HG03354 (cell line): Measurements from ENCODE around the gene TRDMT1.

Experiments used
- ATAC-seq: cut with Tn5 transposase; IDR thresholded peaks from one replicate; pipeline ENCODE4 v1.9.1; 2021; ENCODE audit warnings: mild to moderate bottlenecking; ENCODE audit not compliant: unreplicated experiment, poor library complexity, severe bottlenecking

Gene TRDMT1, protein sequence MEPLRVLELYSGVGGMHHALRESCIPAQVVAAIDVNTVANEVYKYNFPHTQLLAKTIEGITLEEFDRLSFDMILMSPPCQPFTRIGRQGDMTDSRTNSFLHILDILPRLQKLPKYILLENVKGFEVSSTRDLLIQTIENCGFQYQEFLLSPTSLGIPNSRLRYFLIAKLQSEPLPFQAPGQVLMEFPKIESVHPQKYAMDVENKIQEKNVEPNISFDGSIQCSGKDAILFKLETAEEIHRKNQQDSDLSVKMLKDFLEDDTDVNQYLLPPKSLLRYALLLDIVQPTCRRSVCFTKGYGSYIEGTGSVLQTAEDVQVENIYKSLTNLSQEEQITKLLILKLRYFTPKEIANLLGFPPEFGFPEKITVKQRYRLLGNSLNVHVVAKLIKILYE

DNA sequence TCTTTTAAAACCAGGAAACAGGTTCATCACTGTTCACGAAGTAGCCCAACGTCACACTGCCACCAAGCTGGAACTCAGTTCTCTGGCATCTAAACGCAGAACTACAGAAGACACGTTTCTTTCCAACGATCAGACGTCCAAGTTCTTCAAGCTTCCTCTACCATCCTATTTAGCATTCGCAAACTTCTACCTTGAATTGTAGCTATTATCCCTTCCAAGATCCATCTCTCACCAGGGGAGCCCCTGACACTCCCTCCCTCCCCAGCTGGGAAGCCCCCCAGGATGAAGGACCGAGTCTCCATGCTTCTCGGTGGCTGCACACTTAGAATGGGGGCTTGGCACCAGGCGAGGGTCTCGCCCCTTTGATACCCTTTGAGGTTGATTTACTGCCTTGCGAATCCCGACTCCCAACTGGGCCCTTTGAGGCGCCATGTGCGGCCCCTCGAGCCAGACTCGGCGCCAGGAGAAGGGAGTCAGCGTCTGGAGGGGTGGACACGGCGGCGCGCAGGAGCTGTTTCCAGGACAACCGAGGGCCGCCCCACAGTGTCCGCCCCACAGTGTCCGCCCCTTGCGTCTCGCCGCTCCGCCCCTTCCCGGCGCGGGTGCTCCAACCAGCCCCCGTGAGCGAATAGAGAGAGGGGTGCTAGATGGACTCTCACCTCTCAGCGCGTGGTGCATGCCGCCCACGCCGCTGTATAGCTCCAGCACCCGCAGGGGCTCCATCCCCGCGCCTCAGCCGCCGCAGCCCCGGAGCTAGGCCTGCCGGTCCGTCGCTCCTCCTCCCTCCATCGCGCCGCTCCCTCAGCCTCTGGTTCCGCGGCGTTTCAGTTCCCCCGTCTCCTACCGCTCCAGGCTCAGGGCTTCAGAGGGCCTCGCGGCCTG lies at the start of gene TRDMT1:
Gene TRDMT1 (minus strand): TSS at position 761 of the 882 bp plus-strand sequence. CDS start 38 bp downstream, at position 723.
- peak; percentile 89 for ATAC-seq

DNA sequence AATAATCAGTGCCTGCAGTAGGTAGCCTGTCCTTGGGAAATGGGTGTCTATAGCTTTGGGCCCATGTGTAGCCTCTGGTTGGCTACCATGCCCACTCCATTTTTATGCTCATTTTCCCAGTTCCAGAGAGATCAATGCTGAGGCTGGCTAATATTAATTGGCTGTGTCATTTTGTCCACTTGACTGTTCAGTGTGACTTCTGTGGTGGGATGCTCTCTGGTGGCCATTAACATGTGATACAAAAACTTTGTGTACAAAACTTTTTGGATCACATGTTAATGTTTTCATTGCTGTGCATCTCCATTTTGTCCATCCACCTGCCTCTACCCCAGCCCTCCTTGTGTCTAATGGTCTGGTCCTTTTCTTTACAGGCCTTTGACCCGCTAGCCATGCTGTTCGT lies 49.3 kb upstream of the TRDMT1 start:
- no peak for ATAC-seq

DNA sequence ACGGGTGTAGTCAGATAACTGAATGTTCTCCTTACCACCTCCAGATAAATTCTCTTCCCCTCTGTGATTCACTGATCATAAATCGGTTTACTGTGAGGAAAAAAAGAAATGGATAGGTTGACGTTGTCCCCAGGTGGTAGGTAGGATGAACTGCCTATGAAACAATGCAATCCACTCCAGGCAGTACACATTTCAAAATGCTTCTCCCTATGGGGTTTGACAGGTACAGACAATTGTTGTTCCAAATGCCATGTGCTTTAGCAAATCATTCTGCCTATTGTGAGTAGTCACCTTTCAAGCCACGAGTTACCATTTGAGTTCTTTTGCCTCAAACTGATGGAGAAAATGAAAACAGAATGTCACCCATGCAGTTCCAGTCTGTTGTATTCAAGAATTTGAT lies 48.3 kb upstream of the TRDMT1 start:
- ATAC-seq, result peak; percentile 70

DNA sequence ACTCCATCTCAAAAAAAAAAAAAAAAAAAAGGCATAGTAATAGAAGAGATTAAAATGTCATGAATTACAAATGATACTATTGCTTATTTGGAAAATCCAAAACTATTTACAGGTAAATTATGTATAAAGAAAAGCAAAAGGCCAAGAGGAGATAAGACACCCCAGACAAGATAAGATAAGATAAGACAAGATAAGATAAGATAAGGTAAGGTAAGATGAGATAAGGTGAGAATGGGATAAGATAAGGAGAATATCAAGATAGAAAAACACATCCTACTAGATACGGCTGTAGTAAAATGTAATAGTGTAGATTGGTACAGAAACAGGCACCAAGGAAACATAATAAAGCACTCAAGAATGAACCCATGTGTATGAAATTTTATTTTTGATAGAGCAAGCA lies 47.5 kb upstream of the TRDMT1 start:
- no peak for ATAC-seq

DNA sequence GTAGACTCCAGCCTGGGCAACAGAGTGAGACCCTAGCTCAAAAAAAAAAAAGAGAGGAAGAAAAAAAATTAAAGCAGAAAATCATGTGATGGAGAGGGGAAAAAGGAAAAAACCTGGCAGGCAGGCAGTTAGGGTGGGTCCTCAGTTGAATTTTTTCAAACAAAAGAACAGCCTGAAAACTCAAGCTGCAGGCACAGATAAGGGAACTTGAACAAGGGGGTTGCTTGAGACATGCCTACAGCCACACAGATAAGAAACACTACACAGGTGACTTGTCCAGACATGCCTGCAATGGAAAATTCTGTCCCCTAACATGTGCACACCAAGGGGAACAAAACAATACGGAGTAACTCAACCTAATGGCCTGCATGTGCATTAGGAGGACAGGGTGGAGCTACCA lies 45.7 kb upstream of the TRDMT1 start:
- ATAC-seq, result no peak

DNA sequence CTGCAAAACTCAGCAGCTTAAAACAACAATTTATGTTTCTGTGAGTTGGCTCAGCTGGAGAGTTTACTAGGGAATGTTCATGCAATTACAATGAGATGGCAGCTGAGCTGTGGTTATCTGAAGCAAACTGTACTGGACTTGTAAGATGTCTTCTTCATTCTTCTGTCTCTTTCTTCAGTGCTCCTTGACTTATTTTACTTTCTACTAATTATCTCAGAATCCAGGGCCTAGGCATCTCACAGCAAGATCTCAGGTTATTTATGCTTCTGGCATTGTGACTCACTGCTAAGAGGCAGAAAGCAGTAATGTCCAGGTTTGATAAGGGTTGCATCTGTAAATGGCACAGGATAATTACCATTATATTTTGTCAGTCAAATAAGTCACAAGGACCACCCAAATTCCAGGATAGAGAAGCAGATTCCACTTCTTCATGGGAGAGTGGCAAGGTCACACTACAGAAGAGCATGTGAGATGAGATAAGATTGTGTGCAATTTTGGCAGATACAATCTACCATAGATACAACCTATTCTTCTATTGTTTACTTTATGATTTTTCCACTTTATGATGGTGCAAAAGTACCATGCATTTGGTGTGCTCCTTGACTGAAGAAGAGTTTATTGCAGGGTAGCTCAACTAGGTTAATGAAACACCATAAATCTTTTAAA lies 43.4 kb upstream of the TRDMT1 start:
- no peak for ATAC-seq

DNA sequence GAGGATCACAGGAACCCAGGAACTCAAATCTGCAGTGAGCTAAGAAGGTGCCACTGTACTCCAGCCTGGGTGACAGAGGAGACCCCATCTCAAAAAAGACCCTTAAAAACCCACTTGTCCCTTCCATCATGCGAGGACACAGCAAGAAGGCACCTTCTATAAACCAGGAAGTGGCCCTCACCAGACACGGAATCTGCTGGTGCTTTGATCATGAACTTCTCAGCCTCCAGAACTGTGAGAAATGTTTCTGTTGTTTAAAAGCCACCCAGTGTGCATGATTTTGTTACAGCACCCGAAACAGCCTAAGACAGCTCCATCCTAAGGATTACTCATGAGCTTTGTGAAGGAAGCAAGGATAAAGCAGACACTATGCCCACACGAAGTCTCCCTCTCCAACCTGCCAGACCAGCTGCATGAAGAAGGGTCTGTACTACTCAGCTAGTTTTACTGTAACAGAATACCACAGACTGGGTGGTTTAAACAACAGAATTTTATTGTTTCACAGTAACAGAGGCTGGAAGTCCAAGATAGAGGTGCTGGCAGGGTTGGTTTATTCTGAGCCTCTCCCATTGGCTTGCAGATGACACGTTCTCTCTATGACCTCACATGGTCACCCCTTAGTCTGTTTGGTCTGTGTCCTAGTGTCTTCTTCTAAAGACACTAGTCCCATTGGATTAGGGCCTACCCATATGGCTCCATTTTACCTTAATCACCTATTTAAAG lies 40.3 kb upstream of the TRDMT1 start:
- ATAC-seq, result no peak

DNA sequence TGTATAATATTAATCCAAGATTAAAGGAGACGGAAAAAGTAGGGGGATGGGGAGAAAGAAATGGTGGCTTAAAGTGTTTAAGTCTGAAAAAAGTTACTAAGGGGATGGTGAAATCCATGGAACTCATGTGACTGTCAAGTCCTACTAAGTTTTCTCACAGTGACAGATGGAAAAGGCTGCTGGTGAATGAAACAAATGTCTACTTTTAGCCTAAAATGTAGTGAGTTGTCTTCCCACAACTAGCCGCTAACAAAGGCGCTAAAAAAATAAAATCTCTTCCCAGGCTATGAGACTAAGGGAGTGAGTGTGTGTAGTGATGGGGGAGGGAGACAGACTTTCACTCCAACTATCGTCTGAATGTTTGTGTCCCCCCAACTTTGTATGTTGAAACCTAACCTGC lies 39.1 kb upstream of the TRDMT1 start:
- no peak for ATAC-seq

DNA sequence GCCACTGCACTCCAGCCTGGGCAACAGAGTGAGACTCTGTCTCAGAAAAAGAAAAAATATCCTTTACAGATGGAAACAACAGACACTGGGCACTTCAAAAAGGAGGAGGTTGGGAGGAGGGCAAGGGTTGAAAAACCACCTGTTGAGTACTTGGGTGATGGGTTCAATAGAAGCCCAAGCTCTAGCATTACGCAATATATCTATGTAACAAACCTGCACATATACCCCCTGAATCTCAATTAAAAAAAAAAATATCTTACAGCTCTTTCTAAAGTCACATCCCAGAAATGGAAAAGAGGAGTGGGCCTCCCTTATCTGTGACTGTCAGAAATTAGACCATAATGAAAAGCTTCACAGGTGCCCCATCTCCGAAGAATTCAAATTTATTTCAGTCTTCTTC lies 38.6 kb upstream of the TRDMT1 start:
- no peak for ATAC-seq

DNA sequence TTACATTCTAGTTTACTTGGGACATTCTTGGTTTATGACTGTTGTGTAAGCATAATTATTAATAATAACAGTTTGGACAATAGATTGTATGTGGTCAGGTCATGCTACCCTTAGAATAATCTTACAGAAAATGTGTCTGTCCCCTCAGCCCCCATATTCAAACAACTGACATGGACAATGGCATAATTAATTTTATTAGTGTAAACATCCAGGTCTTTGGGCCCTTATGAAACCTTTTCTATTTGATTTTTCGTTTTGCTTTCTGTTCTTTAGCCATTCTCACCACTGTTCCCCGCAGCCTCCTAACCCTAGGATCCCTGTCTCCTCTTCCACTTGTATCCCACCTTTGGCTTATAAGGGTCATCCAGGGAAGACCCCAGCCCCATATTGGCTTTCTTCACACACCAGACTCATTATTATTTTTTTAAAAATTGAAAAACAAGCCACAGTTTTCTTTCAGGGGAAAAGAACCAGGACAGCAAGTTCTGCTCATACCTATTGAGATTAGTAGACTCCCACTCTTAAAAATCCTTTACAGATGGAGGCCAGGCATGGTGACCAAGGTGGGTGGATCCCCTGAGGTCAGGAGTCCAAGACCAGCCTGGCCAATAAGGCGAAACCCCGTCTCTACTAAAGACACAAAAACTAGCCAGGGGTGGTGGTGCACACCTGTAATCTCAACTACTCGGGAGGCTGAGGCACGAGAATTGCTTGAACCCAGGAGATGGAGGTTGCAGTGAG lies 38.0 kb upstream of the TRDMT1 start:
- ATAC-seq, result no peak

DNA sequence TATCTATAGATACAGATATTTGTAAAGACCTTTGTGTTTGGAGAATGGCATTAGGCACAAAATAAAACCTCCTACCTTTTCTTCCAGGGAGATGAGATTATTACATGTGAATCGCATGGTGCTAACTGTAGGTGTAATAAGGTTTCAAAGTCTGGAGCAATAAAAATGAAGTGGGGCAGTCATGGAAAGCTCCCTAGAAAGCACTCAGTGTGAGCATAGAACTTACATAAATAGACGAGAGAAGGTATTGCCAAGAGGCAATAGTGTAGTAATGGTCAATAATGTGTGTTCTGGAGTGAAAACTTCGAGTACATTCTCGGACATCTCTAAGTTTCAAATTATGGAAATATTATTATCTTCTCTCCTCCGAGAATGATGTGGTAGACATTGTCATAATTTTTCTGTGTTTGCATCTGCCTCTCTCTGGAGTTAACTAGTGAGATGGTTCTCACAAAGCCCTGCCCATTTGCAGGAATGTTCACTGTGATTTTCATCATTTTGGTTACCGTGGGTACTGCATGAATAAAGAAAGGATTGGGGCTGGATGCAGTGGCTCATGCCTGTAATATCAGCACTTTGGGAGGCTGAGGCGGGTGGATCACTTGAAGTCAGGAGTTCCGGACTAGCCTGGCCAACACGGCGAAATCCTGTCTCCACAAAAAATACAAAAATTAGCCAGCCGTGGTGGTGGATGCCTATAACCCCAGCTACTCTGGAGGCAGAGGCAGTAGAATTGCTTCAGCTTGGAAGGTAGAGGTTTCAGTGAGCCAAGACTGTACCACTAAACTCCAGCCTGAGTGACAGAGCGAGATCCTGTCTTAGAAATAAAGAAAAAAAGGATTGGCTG lies 37.2 kb upstream of the TRDMT1 start:
- ATAC-seq, result no peak

DNA sequence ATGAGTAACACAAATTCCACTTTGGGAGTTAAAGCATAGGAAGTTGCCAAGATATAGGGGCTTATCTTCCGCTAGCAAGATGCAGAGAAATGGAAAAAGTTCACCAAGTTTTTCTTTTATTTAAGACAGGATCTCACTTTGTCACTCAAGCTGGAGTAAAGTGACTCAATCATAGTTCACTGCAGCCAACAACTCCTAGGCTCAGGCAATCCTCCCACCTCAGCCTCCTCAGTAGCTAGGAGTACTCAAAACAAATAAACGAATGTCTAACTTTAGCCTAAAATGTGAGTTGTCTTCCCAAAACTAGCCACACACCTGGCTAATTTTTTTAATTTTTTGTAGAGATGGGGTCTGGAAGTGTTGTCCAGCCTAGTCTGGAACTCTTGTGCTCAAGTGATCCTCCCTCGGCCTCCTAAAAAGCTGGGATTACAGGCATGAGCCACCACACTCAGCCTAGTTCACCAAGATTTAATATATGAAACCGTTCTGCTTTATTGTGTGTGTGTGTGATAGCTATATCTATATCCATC lies 36.5 kb upstream of the TRDMT1 start:
- ATAC-seq, result no peak

DNA sequence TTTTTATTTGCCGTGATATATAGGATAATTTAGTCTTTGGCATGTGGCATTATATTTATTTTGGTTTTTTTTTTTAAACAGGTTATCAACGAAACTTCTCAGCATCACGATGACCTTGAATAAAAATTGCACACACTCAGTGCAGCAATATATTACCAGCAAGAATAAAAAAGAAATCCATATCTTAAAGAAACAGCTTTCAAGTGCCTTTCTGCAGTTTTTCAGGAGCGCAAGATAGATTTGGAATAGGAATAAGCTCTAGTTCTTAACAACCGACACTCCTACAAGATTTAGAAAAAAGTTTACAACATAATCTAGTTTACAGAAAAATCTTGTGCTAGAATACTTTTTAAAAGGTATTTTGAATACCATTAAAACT lies 35.7 kb upstream of the TRDMT1 start:
- ATAC-seq, result no peak

DNA sequence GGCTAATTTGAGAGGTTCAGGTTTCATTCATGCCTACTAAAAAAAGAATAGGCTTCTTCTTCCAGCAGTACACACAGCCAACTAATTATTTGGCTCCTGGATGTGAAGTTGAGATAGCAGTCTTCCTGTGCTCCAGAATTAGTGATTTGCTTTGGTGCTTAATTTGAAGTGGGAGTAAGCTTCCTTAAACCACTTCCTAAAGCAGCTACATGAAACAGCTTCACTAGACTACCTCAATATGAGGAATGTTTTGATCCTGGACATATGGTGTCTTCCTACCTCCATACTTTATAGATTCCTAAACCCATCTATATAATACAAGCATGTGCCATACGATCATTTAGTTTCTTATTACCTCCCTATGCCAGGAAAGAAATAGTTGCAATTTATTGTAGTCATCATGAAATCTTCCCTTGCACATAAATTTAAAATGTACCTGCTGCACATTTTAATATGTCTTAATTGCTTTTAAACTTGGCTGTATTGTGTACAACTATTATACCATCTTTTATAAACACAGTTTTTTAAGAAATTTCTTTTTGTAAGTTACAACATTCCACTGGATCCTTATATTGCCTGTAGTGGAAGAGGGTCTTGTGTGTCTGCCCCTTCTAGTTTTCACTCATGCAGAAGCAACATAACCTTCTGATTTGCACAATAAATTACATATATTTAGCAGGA lies 35.1 kb upstream of the TRDMT1 start:
- no peak for ATAC-seq

DNA sequence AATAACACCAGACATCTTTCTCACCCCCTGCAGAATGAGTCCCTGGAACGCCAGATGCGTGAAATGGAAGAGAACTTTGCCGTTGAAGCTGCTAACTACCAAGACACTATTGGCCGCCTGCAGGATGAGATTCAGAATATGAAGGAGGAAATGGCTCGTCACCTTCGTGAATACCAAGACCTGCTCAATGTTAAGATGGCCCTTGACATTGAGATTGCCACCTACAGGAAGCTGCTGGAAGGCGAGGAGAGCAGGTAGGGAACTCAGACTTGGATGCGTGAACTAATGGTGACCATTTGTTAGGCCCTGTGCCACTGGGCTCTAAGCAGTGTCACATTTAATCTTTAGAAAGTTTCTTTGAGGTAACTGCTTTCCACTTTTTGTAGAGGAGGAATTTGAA lies 33.7 kb upstream of the TRDMT1 start:
- ATAC-seq, result no peak

DNA sequence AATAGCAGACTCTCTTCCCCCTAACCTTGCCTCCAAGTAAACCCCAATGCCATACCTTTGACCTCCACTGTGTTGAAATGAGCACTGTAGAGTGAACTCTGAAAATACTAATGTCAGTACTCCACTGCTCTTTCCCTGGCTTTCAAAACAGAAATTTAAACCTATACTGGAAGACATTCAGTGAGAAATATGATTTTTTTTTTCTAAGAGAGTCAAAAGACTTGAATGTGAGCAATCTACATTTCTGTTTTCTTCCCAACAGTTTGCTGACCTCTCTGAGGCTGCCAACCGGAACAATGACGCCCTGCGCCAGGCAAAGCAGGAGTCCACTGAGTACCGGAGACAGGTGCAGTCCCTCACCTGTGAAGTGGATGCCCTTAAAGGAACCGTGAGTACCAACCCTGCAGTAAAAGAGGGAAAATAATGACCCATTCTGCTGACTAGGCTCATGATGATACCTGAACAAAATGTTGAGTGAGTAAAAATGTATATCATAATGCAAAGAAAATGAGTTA lies 33.0 kb upstream of the TRDMT1 start:
- ATAC-seq, result no peak

DNA sequence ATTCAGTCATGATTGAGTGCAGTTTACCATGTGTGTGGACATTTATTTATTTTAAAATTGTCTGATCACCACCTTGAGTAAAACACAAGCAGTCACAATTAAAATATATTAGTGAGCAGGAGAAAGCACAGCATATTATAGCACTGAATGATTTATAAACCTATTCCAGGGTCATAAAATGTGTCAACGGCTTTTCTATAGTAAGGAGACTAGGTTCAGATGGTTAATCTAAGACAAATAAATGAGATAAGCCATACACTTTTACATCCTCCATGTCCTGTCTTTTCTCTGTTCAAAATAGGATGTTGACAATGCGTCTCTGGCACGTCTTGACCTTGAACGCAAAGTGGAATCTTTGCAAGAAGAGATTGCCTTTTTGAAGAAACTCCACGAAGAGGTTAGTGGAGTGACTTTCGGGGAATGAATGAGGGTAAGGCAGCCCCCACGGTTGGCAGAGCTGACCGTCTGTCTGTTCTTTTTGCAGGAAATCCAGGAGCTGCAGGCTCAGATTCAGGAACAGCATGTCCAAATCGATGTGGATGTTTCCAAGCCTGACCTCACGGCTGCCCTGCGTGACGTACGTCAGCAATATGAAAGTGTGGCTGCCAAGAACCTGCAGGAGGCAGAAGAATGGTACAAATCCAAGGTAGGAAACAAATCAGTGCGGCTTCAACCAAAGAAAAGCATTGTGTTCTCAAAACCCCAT lies 32.0 kb upstream of the TRDMT1 start:
- ATAC-seq, result no peak
